HG02884 (cell line): ENCODE data around the gene KRCC1.
"Not testable (repeated sequence)": the region's sequence is repeated elsewhere in the genome, so short reads cannot be mapped to it uniquely, and the experiment has no call there.

Source experiments
- ATAC-seq: cut with Tn5 transposase; IDR thresholded peaks from one replicate; pipeline ENCODE4 v1.9.1; 2021; ENCODE audit warnings: mild to moderate bottlenecking, moderate library complexity; ENCODE audit not compliant: unreplicated experiment

KRCC1 gene

GRCh38 chr2:88048541-88048940 lies 7.0 kb downstream of the KRCC1 start:
- ATAC-seq = no peak

- not testable (repeated sequence) for ATAC-seq
Observed at GRCh38 chr2:88045561-88045960, 10.0 kb downstream of the KRCC1 start.

GRCh38 chr2:88042476-88042875 lies 13.1 kb downstream of the KRCC1 start:
- no peak for ATAC-seq

- ATAC-seq = no peak
Observed at GRCh38 chr2:88038263-88039105, 17.1 kb downstream of the KRCC1 start.

GRCh38 chr2:88036606-88037005 lies 19.0 kb downstream of the KRCC1 start:
- no peak for ATAC-seq

GRCh38 chr2:88036182-88036581 lies 19.4 kb downstream of the KRCC1 start:
- no peak for ATAC-seq

GRCh38 chr2:88032070-88032702 lies 23.4 kb downstream of the KRCC1 start:
- no peak for ATAC-seq

GRCh38 chr2:88028931-88029330 lies 26.7 kb downstream of the KRCC1 start:
- ATAC-seq = no peak

GRCh38 chr2:88027697-88028389 lies 27.7 kb downstream of the KRCC1 start:
- peak; percentile 64 for ATAC-seq

- no peak for ATAC-seq
Observed at GRCh38 chr2:88024509-88024908, 31.1 kb downstream of the KRCC1 start.

- ATAC-seq = no peak
Observed at GRCh38 chr2:88022669-88022921, 33.0 kb downstream of the KRCC1 start.

- no peak for ATAC-seq
Observed at GRCh38 chr2:88019985-88020384, 35.6 kb downstream of the KRCC1 start.

GRCh38 chr2:88018909-88019308 lies 36.7 kb downstream of the KRCC1 start:
- ATAC-seq = no peak

GRCh38 chr2:88018077-88018805 lies 37.3 kb downstream of the KRCC1 start:
- not testable (repeated sequence) for ATAC-seq

- ATAC-seq = not testable (repeated sequence)
Observed at GRCh38 chr2:88017780-88018038, 37.9 kb downstream of the KRCC1 start.

GRCh38 chr2:88016960-88017779 lies 38.4 kb downstream of the KRCC1 start:
- peak; percentile 52 for ATAC-seq

GRCh38 chr2:88016086-88016959 lies 39.3 kb downstream of the KRCC1 start, which contains the start of gene RNU2-63P:
Gene RNU2-63P, minus strand, starts transcription at chr2:88016547.
- peak; percentile 79 for ATAC-seq

GRCh38 chr2:88011011-88011410 lies 44.6 kb downstream of the KRCC1 start:
- ATAC-seq = no peak

- ATAC-seq = no peak
Observed at GRCh38 chr2:88010136-88010535, 45.4 kb downstream of the KRCC1 start.
